ENCODE measurements around the gene DGKB.

The DGKB gene

GRCh38 chr7:14752301-14752700, 150.2 kb downstream of the DGKB start:
- no peak for DNase-seq

- DNase-seq, result no peak
Measured at GRCh38 chr7:14751461-14751860, 151.1 kb downstream of the DGKB start.

GRCh38 chr7:14748461-14748860, 154.1 kb downstream of the DGKB start:
- no peak for DNase-seq

DNA sequence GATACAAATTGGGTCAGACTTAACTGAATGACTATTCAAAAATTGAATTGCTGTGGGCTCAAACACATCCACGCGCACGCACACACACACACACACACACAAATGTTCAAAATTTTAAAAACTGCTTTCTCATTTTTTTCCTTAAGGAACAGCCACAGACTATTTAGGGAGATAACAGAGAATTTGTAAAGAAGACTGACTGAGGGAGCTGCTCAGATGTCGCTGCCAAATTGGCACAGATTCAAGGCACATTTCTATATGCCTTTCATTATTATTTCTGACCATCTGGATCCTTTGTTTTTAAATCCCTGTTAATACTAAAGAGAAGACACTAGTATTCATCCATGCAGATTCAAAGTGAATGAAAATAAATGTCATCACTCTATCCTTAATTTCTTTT, 154.8 kb downstream of the DGKB start:
- no peak for DNase-seq

DNA sequence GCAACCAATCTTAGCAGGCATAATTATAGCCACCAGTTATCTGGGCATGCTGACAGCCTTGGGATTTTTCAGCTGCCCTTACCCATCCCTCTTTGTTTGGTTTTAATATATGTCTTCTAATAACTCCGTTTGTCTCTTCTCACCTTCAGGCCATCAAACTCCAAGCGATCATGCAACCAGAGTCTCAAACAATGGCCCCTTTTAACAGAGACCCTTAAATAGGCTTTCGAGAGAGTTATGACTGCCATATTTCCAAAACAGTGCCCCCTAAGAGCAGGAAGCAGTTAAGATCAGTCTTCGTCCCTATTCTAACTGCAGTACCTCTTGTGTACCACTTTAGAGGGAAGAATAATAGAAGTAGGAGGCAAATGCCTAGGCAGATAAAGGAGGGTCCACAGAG, 157.5 kb downstream of the DGKB start:
- DNase-seq, result no peak

- DNase-seq, result no peak
Measured at GRCh38 chr7:14740606-14741005, 161.9 kb downstream of the DGKB start.

DNA sequence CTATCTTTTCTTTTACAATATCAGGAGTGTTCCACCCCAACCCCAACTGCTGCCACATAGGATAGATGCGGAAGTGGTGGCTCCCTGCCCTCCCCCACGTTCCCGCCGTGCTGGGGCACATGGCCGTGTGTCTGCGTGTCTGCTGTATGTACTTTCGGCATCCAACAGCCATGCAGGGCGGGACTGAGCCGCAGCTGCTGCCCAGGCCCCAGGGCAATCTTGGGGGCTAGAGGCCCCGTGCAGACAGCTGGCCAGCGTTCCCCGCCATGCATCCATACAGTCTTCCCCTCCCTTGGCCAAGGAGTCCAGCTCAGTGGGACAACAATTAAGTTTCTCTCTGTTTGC, 162.7 kb downstream of the DGKB start:
- no peak for DNase-seq

DNA sequence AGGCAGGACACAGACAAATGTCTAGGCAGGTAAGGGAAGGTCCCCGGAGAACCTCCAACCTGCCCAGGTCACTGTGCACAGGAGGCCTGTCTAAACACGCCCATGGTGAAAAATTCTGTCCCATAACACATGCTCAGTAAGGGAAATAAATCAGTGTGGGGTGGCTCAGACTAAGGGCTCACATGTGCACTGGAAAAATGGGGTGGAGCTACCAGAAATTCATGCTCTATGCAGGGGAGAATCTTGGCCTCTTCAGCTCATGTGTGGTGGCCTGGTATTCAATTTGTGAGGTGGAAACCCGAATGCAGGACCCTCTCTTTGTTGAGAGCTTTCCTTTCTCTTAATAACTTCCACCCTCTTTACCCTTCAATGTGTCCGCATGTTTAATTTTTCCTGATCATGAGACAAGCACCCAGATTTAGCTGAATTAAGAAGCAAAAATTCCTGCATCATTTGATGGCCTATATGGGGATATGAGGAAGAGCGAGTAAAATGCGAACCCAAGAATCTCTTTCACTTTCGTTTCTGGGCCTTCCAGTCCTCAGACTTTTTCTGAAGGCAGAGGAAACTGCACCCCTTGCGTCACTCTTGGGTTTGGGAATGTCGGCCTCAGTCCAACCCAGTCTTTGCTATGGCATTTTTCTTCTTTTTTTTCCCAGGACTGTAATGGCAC, 163.2 kb downstream of the DGKB start:
- DNase-seq, result no peak

DNA sequence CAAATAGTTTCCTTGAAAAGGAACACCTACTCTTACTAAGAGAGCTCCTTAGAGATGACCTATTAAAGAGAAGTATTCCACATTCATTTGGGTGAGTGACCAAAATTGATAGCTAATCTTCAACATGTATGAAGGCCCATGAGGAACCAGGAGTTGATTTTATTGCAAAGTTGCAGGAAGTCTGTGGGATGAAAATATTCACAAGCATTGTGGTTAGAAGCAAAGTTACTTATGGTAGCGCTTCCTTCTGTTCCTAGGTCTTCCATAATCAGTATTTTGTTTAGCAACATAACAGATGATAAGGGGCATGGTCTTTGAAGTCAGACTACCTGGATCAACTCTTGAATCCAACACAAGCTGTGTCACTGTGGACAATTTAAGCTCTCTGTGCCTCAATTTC, 164.5 kb downstream of the DGKB start:
- DNase-seq, result no peak

DNA sequence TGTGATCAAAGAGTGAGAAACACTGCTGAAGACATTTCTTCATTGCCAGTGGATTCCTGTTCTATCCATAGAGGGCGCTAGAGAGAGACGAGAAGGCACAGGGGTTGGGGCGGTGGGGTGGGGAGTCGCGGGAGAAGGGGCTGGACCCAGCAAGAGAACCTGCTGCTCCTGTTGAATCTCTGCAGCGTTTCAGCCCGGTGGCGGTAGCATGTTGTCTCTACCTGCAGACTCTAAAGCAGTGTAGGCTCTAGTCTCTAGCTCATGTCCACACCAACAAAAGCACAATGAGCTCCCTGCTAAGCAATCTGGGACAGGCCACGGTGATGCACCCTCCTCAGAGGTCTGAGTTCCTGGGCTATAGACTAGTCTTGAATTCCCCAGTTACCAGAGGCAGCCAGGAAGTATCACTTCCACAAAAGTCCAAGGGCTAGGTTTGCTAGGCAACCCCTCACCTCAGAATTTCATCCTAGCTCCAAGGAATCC, 167.7 kb downstream of the DGKB start:
- DNase-seq, result no peak

- no peak for DNase-seq
Measured at GRCh38 chr7:14720785-14721184, 181.8 kb downstream of the DGKB start.

GRCh38 chr7:14717816-14718215, 184.7 kb downstream of the DGKB start:
- no peak for DNase-seq

- no peak for DNase-seq
Measured at GRCh38 chr7:14717169-14717568, 185.4 kb downstream of the DGKB start.

DNA sequence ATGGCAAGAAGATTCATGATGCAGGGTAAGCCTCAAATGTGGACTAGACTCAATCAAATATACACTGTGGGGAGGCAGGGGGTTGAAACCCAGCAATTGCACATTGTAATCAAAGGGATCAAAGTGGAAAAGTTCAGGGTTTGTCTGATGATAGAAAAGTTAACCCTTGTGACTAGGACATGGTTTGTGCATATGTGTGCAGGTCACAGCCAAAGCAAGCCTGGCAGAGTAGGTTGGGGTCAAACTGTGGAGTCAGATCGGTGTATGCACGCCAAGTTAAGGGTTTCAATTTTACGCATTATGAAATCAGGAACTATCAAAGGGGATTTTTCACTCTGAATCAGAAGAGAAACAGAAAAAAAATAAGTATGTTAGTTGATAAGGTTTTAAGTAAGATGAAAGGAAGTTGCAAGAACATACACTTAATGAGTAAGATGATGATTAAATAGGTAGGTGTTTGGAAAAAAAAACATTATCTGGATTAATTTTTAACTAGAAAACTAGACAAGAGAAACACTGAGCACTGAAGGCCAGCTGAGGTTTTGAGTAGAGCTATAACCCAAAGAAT, 188.3 kb downstream of the DGKB start:
- no peak for DNase-seq

GRCh38 chr7:14698239-14698638, 204.3 kb downstream of the DGKB start:
- DNase-seq, result no peak

DNA sequence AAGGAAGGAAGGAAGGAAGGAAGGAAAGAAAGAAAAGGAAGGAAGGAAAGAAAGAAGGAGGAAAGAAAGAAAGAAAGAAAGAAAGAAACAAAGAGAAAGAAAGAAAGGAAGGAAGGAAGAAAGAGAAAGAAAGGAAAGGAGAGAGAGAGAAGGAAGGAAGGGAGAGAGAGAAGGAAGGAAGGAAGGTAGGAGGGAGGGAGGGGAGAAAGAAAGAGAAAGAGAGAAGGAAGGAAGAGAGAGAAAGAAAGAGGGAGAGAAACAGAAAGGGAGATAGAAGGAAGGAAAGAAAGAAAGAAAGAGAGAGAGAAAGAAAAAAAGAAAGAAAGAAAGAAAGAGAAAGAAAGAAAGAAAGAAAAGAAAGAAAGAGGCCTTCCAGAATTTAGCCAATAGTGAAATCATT, 204.9 kb downstream of the DGKB start:
- DNase-seq, result no peak

- peak in 3 of 4 experiments; percentile 11 to 24 (median 12) for DNase-seq
Measured at GRCh38 chr7:14691597-14692203, 210.9 kb downstream of the DGKB start.

DNA sequence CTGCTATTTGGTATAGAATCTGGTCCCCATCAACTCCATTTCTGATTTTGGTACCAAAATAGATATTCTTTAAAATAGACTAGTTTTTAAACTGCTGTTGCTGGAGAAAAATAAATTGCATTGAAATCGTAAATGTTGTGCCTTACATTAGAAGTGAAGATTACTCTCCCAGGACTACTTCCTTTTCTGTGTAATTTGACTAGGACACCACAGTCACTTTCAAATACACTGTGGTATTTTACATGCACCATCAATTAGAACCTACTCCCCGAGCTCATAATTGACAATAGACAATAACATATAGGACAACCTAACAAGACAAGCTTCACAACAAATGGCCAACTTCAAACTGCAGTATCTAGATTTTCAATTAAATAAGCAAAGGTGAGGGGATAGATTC, 211.5 kb downstream of the DGKB start:
- DNase-seq, result no peak

DNA sequence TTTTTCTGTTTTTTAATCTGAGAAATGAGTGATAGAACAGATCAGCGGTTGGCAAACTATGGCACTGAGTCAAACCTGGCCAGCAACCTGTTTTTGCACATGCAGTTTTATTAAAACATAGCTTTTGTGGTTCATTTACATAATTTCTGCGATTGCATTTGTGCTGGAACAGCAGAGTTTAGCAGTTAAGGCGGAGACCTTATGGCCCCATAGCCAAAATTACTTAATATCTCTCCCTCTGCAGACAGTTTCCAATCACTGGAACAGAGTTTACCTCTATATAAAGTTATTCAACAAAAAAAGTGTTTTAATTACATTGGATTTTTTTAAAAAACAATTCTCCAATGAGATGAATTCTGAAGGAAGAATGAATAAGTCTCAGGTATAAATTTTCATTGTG, 212.1 kb downstream of the DGKB start:
- no peak for DNase-seq

GRCh38 chr7:14690075-14690474, 212.5 kb downstream of the DGKB start:
- no peak for DNase-seq

DNA sequence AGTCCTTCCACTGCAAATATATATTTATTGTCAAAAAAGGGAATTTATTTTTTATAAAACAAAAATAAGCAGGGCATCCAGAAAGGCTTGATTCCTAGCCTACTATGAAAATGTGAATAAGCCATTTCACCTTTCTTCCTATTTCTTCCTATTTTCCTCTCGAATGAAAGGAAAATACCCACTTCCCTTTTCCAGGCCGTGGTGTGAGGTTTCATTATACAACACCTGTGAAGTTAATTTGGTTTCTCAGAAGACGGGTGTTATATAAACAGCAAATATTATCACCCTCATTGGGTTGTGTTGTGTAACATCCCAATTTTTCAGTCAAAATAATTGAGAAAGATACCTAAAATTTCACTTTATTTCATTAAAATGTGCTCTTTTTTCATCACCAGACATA, 214.3 kb downstream of the DGKB start:
- no peak for DNase-seq

- no peak for DNase-seq
Measured at GRCh38 chr7:14687777-14688176, 214.8 kb downstream of the DGKB start.

DNA sequence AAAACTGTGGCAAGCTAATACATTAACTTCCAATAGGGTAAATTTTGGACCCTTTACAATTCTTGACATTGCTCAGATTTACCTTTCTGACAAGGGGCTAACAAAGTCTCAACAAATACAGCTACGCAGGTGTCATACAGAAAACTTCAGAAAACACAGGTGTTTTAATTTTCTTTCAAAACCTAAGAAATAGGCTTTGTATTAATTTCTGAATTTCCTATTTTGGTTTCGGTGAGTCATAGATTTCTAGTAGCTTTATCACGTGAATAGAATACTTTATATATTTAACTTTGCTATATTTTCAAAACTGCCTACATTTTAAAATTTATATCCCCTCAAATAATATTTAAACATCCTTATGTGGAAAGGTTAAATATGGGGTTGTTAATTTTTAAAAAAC, 215.3 kb downstream of the DGKB start:
- DNase-seq, result no peak

- DNase-seq, result no peak
Measured at GRCh38 chr7:14685167-14685566, 217.4 kb downstream of the DGKB start.

Measured in activated naive CD4-positive, alpha-beta T cell (primary cell).